Endodermal cell (in vitro differentiated cells): ENCODE data around the gene LARGE1. TPM values are rescaled to one million over a fixed set of nuclear protein-coding genes. Genes with fewer than 3 reads are reported as not detected.

Source experiments
- DNase-seq: peaks from one replicate; pipeline ENCODE4 v3.0.0-alpha.2; 2017
- H3K27ac ChIP-seq: 2 replicates; pipeline ENCODE4 v1.5.1; 2013; ENCODE audit warnings: mild to moderate bottlenecking, low read depth, low read length, moderate library complexity
- H3K27me3 ChIP-seq: 2 replicates; pipeline ENCODE4 v1.6.1; 2013; ENCODE audit warnings: mild to moderate bottlenecking, low read length, moderate library complexity; ENCODE audit not compliant: insufficient read depth, control insufficient read depth, poor library complexity, severe bottlenecking
- H3K36me3 ChIP-seq: 2 replicates; pipeline ENCODE4 v1.7.0; 2013; ENCODE audit warnings: mild to moderate bottlenecking, low read length, moderate library complexity; ENCODE audit not compliant: control insufficient read depth, insufficient read depth
- H3K4me1 ChIP-seq: one replicate; pipeline ENCODE4 v1.7.0; 2013; ENCODE audit warnings: low read length; ENCODE audit not compliant: control insufficient read depth, insufficient read depth
- H3K4me3 ChIP-seq: 2 replicates; pipeline ENCODE4 v1.5.1; 2013; ENCODE audit warnings: mild to moderate bottlenecking, low read length, moderate library complexity
- H3K9ac ChIP-seq: 2 replicates; pipeline ENCODE4 v1.6.1; 2013; ENCODE audit warnings: mild to moderate bottlenecking, low read length, moderate library complexity; ENCODE audit not compliant: poor library complexity, severe bottlenecking; ENCODE audit errors: extremely low read depth
- H3K9me3 ChIP-seq: 2 replicates; pipeline ENCODE4 v1.6.1; 2013; ENCODE audit warnings: mild to moderate bottlenecking, low read length, moderate library complexity; ENCODE audit not compliant: control insufficient read depth
- H3K27ac Mint-ChIP-seq: 2 replicates; pipeline ENCODE4 v1.8.0; 2020; ENCODE audit warnings: mixed read lengths
- H3K27me3 Mint-ChIP-seq: 2 replicates; pipeline ENCODE4 v1.8.0; 2021; ENCODE audit warnings: mild to moderate bottlenecking, mixed read lengths; ENCODE audit not compliant: insufficient read depth
- H3K36me3 Mint-ChIP-seq: 2 replicates; pipeline ENCODE4 v1.8.0; 2020; ENCODE audit warnings: low read depth, mixed read lengths
- H3K4me1 Mint-ChIP-seq: 2 replicates; pipeline ENCODE4 v1.8.0; 2020; ENCODE audit warnings: mixed read lengths
- H3K4me3 Mint-ChIP-seq: 2 replicates; pipeline ENCODE4 v1.8.0; 2020; ENCODE audit warnings: mild to moderate bottlenecking, moderate library complexity, mixed read lengths
- H3K9me3 Mint-ChIP-seq: 2 replicates; pipeline ENCODE4 v1.8.0; 2020; ENCODE audit warnings: mild to moderate bottlenecking, mixed read lengths
- CTCF ChIP-seq: fragments of 200-600 bp; sonication (generic); conservative IDR thresholded peaks from 2 replicates; pipeline ENCODE4 v1.5.0; 2021; ENCODE audit warnings: antibody characterized with exemption, mild to moderate bottlenecking
- WGBS, 2 experiments: methylation state at CpG; one replicate each; pipeline versions ENCODE4 v1.1.5 to v1.1.7; 2013; ENCODE audit warnings: missing lambda C conversion rate in 2 of 2, mixed read lengths in 1 of 2; ENCODE audit not compliant: insufficient coverage in 1 of 2, insufficient read length in 1 of 2; 5-methylcytosine and 5-hydroxymethylcytosine counted together
- total RNA-seq, 2 donors: library from RNA; stranded (reverse); fragmentation: NEBNext Ultra II Directional in 1 of 2; extraction: Animal tissue kit (Norgen Biotek cat#: 25700) in 1 of 2; gene quantifications; 2 replicates in 1 of 2; 3 replicates in 1 of 2; pipeline ENCODE4 v1.2.1, GENCODE V29; 2021

The LARGE1 gene
- total RNA-seq, 2 donors from 2014 or later: 17.5 to 24.3 TPM

- Histone ChIP-seq H3K9me3 (no peaks in the 10 kb centered on the region), H3K9ac (no peak overlapping the region), H3K4me1 (peaks cover 7% of the 10 kb centered on the region), H3K4me3 (no peak overlapping the region), H3K27ac (no peak overlapping the region), H3K36me3 (no peaks in the 10 kb centered on the region), H3K27me3 (no peaks in the 10 kb centered on the region)
- no peak for DNase-seq
- Mint-ChIP-seq H3K27me3 (peaks cover 47% of the 10 kb centered on the region), H3K36me3 (no peaks in the 10 kb centered on the region), H3K27ac (no peak overlapping the region), H3K9me3 (no peaks in the 10 kb centered on the region), H3K4me1 (peaks cover 11% of the 10 kb centered on the region), H3K4me3 (no peak overlapping the region)
- WGBS, 2 experiments: 89% methylated on average over 13 to 18 of the region's 19 CpGs
- TF ChIP-seq CTCF: no peak
These were observed 36.1 kb downstream of the LARGE1 start for GRCh38 chr22:33883961-33884808.

- Histone ChIP-seq H3K27ac (no peak overlapping the region), H3K27me3 (no peaks in the 10 kb centered on the region), H3K9ac (no peak overlapping the region), H3K4me1 (peaks cover 7% of the 10 kb centered on the region), H3K4me3 (no peak overlapping the region), H3K9me3 (no peaks in the 10 kb centered on the region), H3K36me3 (no peaks in the 10 kb centered on the region)
- Mint-ChIP-seq H3K27ac (no peak overlapping the region), H3K27me3 (peaks cover 44% of the 10 kb centered on the region), H3K4me3 (no peak overlapping the region), H3K9me3 (no peaks in the 10 kb centered on the region), H3K4me1 (peaks cover 11% of the 10 kb centered on the region), H3K36me3 (no peaks in the 10 kb centered on the region)
- TF ChIP-seq CTCF: no peak
- DNase-seq: no peak
- 67 to 85% methylated on average over 1 to 6 of the region's 6 CpGs for WGBS, 2 experiments
These were observed 36.7 kb downstream of the LARGE1 start for GRCh38 chr22:33883561-33883960.

- Mint-ChIP-seq H3K4me1 (peaks cover 11% of the 10 kb centered on the region), H3K9me3 (no peaks in the 10 kb centered on the region), H3K27me3 (peaks cover 41% of the 10 kb centered on the region), H3K27ac (no peak overlapping the region), H3K4me3 (no peak overlapping the region), H3K36me3 (no peaks in the 10 kb centered on the region)
- 93 to 96% methylated on average over 3 to 6 of the region's 6 CpGs for WGBS, 2 experiments
- no peaks in the 10 kb centered on the region for H3K27me3 ChIP-seq
- DNase-seq: no peak
- H3K9ac ChIP-seq: no peak overlapping the region
- no peaks in the 10 kb centered on the region for H3K36me3 ChIP-seq
- no peak overlapping the region for H3K27ac ChIP-seq
- no peak overlapping the region for H3K4me3 ChIP-seq
- TF ChIP-seq CTCF: no peak
- peaks cover 7% of the 10 kb centered on the region for H3K4me1 ChIP-seq
- no peaks in the 10 kb centered on the region for H3K9me3 ChIP-seq
These were observed 37.3 kb downstream of the LARGE1 start for GRCh38 chr22:33882991-33883390.
